Measurements from ENCODE around the gene POU2F1.

DNA sequence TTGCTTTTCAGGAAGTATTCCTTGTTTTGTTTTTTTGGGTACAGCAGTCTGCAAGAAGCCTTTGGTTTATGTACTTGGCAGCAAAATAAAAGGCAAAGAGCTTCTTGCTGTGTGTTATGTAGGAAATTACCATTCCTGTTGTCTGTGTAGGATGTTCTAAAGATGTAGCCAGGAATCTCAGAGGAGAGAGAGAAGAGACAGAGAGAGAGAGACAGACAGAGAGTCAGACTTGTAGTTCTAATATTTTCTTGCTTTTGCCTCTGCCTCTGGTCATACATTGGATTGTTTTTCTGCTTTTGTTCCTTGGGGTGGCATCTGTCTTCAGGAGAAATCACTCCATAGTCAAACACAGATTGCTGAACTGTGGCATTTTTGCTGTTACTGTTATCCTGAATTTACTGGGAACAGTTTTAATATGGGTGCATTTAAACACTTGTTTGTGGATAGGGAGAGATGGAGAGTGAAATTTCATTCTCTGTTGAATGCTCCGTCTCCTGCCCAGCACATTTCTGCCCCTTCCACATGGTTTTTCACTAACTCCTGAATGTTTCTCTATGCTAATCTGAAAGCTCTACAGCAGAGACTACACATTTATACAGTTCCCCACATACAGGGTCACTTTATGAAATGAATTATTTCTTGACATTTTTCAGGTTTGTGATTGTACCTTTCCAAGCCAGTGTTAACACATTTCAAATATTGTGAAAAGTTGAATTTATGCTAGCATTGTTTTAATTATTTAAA, 49.8 kb downstream of the POU2F1 start:
- TF ChIP-seq YY1 (IDR thresholded peaks at IDR 0.05; ENCODE audit: insufficient read depth, insufficient read length), result no peak
- TF ChIP-seq SUZ12 (IDR thresholded peaks at IDR 0.05; ENCODE audit: extremely low read depth, insufficient read depth, insufficient read length), result no peak
